Uterus (tissue), 2 donors: Measurements from ENCODE around the gene SEMA6B.

Experiments
- POLR2A ChIP-seq, 2 donors: fragments of 450-650 bp; IDR thresholded peaks; one replicate each; pipeline ENCODE4 v1.6.1; 2016; ENCODE audit warnings: antibody characterized with exemption in 2 of 2, mild to moderate bottlenecking in 1 of 2, moderate library complexity in 1 of 2
- TF ChIP-seq, protein P1 (sequence below), 4 experiments: fragments of 200-600 bp in 2 of 4; fragments of 450-650 bp in 2 of 4; sonication (generic) in 2 of 4; IDR thresholded peaks; one replicate each; pipeline ENCODE4 v1.5.1; 2016 to 2019; ENCODE audit warnings: antibody characterized with exemption in 4 of 4, mild to moderate bottlenecking in 2 of 4, moderate library complexity in 1 of 4

DNA sequence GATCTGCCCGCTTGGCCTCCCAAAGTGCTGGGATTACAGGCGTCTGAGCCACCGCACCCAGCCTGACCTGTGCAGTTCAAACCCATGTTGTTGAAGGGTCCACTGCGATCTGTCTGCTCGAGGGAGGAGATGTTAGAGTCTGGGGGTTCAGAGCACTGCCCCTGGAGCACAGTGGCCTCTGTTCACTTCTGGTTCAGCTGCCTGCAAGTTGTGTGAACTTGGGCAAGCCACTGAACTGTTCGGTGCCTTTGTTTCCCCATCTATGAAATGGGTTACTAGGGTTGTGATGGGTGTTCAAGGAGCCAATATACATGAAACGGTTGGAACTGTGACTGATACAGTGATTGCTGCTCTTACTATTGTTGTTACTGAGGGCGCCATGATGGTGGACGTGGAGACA is 26.1 kb downstream of the SEMA6B start:
- TF ChIP-seq, protein P1, sequence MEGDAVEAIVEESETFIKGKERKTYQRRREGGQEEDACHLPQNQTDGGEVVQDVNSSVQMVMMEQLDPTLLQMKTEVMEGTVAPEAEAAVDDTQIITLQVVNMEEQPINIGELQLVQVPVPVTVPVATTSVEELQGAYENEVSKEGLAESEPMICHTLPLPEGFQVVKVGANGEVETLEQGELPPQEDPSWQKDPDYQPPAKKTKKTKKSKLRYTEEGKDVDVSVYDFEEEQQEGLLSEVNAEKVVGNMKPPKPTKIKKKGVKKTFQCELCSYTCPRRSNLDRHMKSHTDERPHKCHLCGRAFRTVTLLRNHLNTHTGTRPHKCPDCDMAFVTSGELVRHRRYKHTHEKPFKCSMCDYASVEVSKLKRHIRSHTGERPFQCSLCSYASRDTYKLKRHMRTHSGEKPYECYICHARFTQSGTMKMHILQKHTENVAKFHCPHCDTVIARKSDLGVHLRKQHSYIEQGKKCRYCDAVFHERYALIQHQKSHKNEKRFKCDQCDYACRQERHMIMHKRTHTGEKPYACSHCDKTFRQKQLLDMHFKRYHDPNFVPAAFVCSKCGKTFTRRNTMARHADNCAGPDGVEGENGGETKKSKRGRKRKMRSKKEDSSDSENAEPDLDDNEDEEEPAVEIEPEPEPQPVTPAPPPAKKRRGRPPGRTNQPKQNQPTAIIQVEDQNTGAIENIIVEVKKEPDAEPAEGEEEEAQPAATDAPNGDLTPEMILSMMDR (IDR thresholded peaks at IDR 0.05), result no peak
- TF ChIP-seq POLR2A (IDR thresholded peaks at IDR 0.05), result no peak
